Activated B cell treated with CpG ODN at 0.5 μM for 24 hours (primary cell): Measurements from ENCODE around the gene TMEM184B. TPM values are rescaled to one million over a fixed set of nuclear protein-coding genes. Genes with fewer than 3 reads are reported as not detected.
"Not testable (repeated sequence)": the region's sequence is repeated elsewhere in the genome, so short reads cannot be mapped to it uniquely, and the experiment has no call there.

Experiments used
- ATAC-seq: fragments of 200-7000 bp; cut with Tn5 transposase; one replicate; pipeline ENCODE4 v1.10.0; 2021; ENCODE audit warnings: low read depth, mild to moderate bottlenecking, moderate library complexity
- CTCF ChIA-PET: fragments of 350-600 bp; sonication (Branson Sonifier 250); formaldehyde crosslinking; loops from one replicate; lab custom pipeline; 2021; ENCODE audit warnings: antibody characterized with exemption; lab: Charles Lee
- POLR2A ChIA-PET: fragments of 350-600 bp; sonication (Branson Sonifier 250); formaldehyde crosslinking; loops from one replicate; lab custom pipeline; 2021; ENCODE audit warnings: antibody characterized with exemption; lab: Charles Lee
- DNase-seq: peaks from one replicate; pipeline ENCODE4 v3.0.0; 2022
- H3K27ac Mint-ChIP-seq: one replicate; pipeline ENCODE4 v1.8.0; 2020; ENCODE audit warnings: mixed read lengths
- H3K27me3 Mint-ChIP-seq: one replicate; pipeline ENCODE4 v1.8.0; 2021; ENCODE audit warnings: mixed read lengths
- H3K36me3 Mint-ChIP-seq: one replicate; pipeline ENCODE4 v1.8.0; 2021; ENCODE audit warnings: low read depth, mixed read lengths
- H3K4me1 Mint-ChIP-seq: one replicate; pipeline ENCODE4 v1.8.0; 2021; ENCODE audit warnings: mixed read lengths
- H3K4me3 Mint-ChIP-seq: one replicate; pipeline ENCODE4 v1.8.0; 2020; ENCODE audit warnings: mild to moderate bottlenecking, mixed read lengths
- H3K9me3 Mint-ChIP-seq: one replicate; pipeline ENCODE4 v1.8.0; 2020; ENCODE audit warnings: mixed read lengths
- intact Hi-C: fragments of 100-400 bp; cut with micrococcal nuclease; formaldehyde crosslinking; loops from one replicate; pipeline ENCODE4 v1.15.1; 2024
- total RNA-seq: library from RNA; stranded (reverse); gene quantifications from 2 replicates; pipeline ENCODE4 v1.2.3, GENCODE V29; 2022
- TF ChIP-seq, protein P1 (sequence below): fragments of 200-600 bp; IDR thresholded peaks from one replicate; pipeline ENCODE4 v1.8.0; 2022; ENCODE audit warnings: antibody characterized with exemption, mild to moderate bottlenecking

Gene TMEM184B
- total RNA-seq, 1 donor from 2014 or later, result 24.0 TPM

- TF ChIP-seq, protein P1, sequence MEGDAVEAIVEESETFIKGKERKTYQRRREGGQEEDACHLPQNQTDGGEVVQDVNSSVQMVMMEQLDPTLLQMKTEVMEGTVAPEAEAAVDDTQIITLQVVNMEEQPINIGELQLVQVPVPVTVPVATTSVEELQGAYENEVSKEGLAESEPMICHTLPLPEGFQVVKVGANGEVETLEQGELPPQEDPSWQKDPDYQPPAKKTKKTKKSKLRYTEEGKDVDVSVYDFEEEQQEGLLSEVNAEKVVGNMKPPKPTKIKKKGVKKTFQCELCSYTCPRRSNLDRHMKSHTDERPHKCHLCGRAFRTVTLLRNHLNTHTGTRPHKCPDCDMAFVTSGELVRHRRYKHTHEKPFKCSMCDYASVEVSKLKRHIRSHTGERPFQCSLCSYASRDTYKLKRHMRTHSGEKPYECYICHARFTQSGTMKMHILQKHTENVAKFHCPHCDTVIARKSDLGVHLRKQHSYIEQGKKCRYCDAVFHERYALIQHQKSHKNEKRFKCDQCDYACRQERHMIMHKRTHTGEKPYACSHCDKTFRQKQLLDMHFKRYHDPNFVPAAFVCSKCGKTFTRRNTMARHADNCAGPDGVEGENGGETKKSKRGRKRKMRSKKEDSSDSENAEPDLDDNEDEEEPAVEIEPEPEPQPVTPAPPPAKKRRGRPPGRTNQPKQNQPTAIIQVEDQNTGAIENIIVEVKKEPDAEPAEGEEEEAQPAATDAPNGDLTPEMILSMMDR, result no peak
- DNase-seq, result no peak
- H3K27ac Mint-ChIP-seq, result no peak overlapping the region
- POLR2A ChIA-PET, result no interaction called here
- CTCF ChIA-PET, result no interaction called here
- intact Hi-C loops, result no loop called here
- no peaks in the 10 kb centered on the region for H3K27me3 Mint-ChIP-seq
- ATAC-seq, result no peak
- no peak overlapping the region for H3K4me3 Mint-ChIP-seq
- no peaks in the 10 kb centered on the region for H3K9me3 Mint-ChIP-seq
- H3K4me1 Mint-ChIP-seq, result no peaks in the 10 kb centered on the region
- H3K36me3 Mint-ChIP-seq, result peaks cover 22% of the 10 kb centered on the region
Observed at GRCh38 chr22:38236786-38237185, 36.0 kb downstream of the TMEM184B start.

DNA sequence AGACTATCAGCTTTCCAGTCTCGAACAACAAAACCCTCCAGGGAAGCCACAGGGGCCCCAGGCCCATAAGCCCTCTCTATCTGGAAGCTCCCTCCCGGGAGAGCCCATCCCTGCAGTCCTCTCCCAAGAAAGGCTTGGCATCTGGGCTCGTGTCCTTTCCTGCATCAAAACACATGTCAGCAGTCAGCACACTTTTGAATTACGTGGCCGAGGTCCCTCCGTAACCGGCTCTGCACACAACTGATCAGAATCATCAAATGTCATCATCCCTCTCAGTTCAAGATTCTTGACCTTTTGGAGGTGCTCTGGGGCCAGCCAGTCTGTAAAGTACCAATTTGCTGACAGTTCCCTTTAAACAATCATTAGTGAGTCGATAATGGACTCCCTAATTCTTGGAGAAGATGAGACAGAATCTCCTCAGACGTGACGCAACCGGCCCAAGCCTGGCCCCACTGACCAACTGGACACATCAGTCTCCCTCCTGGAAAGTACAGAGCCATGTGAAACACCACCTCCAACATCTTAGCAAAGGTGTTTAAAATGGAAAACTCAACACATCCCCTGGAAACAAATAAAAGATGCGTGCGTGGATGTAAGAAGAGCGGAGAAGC, 37.5 kb downstream of the TMEM184B start:
- intact Hi-C loops, result no loop called here
- ATAC-seq (no peak), DNase-seq (no peak)
- no peaks in the 10 kb centered on the region for H3K4me1 Mint-ChIP-seq
- POLR2A ChIA-PET, result no interaction called here
- H3K27me3 Mint-ChIP-seq, result no peaks in the 10 kb centered on the region
- H3K36me3 Mint-ChIP-seq, result peaks cover 30% of the 10 kb centered on the region
- TF ChIP-seq, protein P1, result no peak
- H3K9me3 Mint-ChIP-seq, result no peaks in the 10 kb centered on the region
- H3K4me3 Mint-ChIP-seq, result no peak overlapping the region
- H3K27ac Mint-ChIP-seq, result no peak overlapping the region
- CTCF ChIA-PET, result no interaction called here

- peaks cover 30% of the 10 kb centered on the region for H3K36me3 Mint-ChIP-seq
- DNase-seq, intact Hi-C loops, H3K4me3 Mint-ChIP-seq, H3K27me3 Mint-ChIP-seq, H3K9me3 Mint-ChIP-seq, ATAC-seq, H3K27ac Mint-ChIP-seq, POLR2A ChIA-PET, H3K4me1 Mint-ChIP-seq: not testable (repeated sequence)
- CTCF ChIA-PET, result interaction anchor here (5.1 kb wide), 1 partner anchor 181 kb away, joined by 31 read pairs; no protein-coding TSS in a partner anchor
Observed at GRCh38 chr22:38233856-38234255, 39.0 kb downstream of the TMEM184B start.

GRCh38 chr22:38233427-38233826, 39.4 kb downstream of the TMEM184B start:
- Mint-ChIP-seq H3K36me3 (peaks cover 32% of the 10 kb centered on the region), H3K4me3 (no peak overlapping the region), H3K27me3 (no peaks in the 10 kb centered on the region), H3K27ac (no peak overlapping the region), H3K4me1 (no peaks in the 10 kb centered on the region), H3K9me3 (no peaks in the 10 kb centered on the region)
- ATAC-seq (no peak), DNase-seq (no peak)
- TF ChIP-seq, protein P1, result no peak
- intact Hi-C loops, result no loop called here
- ChIA-PET POLR2A (no interaction called here), CTCF (interaction anchor here (5.1 kb wide), 1 partner anchor 181 kb away, joined by 31 read pairs; no protein-coding TSS in a partner anchor)

- Mint-ChIP-seq H3K27me3 (no peaks in the 10 kb centered on the region), H3K27ac (no peak overlapping the region), H3K9me3 (no peaks in the 10 kb centered on the region), H3K4me3 (no peak overlapping the region), H3K4me1 (no peaks in the 10 kb centered on the region), H3K36me3 (peaks cover 29% of the 10 kb centered on the region)
- ATAC-seq, result no peak
- no peak for DNase-seq
- POLR2A ChIA-PET, result no interaction called here
- TF ChIP-seq, protein P1, result no peak
- CTCF ChIA-PET, result interaction anchor here (5.1 kb wide), 1 partner anchor 180 kb away, joined by 31 read pairs; no protein-coding TSS in a partner anchor
- intact Hi-C loops, result no loop called here
Observed at GRCh38 chr22:38232196-38232595, 40.6 kb downstream of the TMEM184B start.
